Measurements from ENCODE around the gene KRTAP12-3.
"Not testable (repeated sequence)": the region's sequence is repeated elsewhere in the genome, so short reads cannot be mapped to it uniquely, and the experiment has no call there.

Gene KRTAP12-3

GRCh38 chr21:44653656-44654575 lies 3.8 kb upstream of the KRTAP12-3 start:
- DNase-seq, result no peak

DNA sequence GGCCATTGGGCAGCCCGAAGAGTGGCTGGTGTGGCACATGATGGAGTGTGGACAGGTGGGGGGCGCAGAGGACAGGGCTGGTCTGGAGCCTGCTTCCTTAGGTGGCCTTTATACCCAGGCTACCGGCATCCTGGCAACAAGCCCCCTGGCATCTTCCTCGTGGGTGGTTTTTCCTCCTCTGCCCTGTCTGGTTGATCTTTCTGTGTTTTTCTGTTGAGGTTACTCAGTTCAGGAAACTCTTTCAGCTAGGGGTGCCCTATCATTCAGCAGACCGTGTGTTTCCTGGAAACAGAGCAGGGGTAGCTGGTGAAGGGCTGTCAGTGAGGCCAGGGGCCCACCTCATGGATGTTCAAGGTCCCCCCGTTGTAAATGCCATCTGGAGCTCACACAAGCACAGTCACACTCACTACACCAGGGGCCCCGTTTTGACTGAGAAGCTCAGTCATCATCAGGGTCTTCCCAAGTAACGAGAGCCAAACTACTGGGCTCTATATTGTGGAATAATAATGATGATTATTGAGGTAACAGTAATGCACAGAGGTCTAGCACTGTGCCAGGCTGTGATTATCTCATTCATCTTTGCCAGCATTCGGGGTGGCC lies 3.1 kb upstream of the KRTAP12-3 start, which contains the start of gene KRTAP12-4:
TSS of gene KRTAP12-4 (minus strand) at position 84 of the 600 bp plus-strand sequence. CDS start at position 39, 45 bp downstream.
- DNase-seq, result no peak

GRCh38 chr21:44656868-44657267 lies 864 bp upstream of the KRTAP12-3 start:
- no peak for DNase-seq

- no peak for DNase-seq
These were observed 794 bp downstream of the KRTAP12-3 start for GRCh38 chr21:44658541-44658910.

DNA sequence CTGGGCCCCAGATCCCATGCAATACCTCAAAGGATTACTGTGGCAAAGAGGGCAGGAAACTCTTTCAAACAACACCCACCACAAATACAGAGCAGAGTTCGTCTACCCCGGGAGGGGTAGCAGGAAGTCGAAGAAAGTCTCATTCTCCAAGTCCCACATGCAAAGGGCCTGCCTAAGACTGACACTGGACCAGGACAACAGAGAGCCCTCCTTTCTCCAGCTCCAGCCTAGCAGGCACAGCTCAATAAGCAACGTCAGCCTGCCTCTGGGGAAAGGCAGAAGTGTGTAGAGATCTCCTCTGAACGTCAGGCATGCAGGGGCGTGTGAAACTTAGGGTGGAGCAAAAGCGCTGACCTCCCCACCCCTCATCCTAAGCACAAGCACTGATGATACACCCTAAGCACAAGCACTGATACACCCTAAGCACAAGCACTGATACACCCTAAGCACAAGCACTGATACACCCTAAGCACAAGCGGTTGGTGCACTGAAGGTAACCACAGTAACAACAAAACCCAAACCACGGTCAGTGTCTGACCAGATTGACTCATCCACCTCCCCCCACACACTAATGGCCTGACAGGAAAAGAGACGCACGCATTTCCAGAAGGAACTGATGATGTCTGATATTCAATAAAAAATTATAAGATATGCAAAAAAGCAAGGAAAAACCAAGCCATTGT lies 1.3 kb downstream of the KRTAP12-3 start:
- no peak for DNase-seq

GRCh38 chr21:44661567-44661966 lies 3.8 kb downstream of the KRTAP12-3 start:
- not testable (repeated sequence) for DNase-seq

- DNase-seq, result no peak
These were observed 7.0 kb downstream of the KRTAP12-3 start for GRCh38 chr21:44664691-44665090.

- DNase-seq, result no peak
These were observed 8.9 kb downstream of the KRTAP12-3 start, which contains the start of gene KRTAP12-2 for GRCh38 chr21:44666401-44667320. Gene KRTAP12-2, minus strand, starts transcription at chr21:44666927. Its CDS starts 41 bp downstream, at chr21:44666886.

DNA sequence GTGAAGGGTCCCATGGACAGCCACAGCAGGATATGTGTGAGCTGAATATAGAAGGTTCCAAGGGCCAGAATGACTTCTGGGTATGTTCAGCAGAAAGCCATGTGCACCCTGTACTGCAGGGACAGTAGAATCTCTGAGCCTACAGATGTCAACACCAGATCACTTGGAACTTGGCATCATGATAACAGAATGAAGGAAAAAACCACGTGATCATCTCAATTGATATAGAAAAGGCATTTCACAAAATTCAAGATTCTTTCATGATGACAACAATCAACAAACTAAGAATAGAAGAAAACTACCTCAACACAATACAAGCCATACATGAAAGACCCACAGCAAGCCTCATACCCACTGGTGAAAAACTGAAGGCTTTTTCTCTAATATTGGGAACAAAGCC lies 9.9 kb downstream of the KRTAP12-3 start:
- no peak for DNase-seq

GRCh38 chr21:44670642-44671432 lies 13.1 kb downstream of the KRTAP12-3 start:
- DNase-seq, result no peak

GRCh38 chr21:44671911-44672310 lies 14.2 kb downstream of the KRTAP12-3 start:
- DNase-seq, result no peak

GRCh38 chr21:44677881-44678280 lies 20.1 kb downstream of the KRTAP12-3 start:
- DNase-seq, result no peak

DNA sequence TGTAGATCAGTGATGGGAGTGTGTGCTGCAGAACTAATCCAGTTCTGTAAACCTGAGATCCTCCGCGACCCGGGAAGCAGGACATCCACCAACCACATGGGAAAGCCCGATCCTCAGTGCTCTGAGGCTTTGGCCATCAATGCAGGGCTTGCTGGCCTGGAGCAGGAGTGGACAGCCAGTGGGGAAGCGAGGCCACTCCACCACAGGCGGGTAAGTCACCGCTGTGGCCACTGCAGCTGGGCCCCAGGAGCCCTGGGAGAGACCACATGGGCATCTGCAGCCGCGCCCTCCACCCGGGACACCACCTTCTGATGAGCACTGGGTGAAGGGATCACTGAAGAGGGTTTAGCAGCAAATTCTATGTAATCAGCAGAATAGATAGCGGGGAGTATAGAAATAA lies 23.4 kb downstream of the KRTAP12-3 start:
- no peak for DNase-seq

GRCh38 chr21:44681861-44682579 lies 24.3 kb downstream of the KRTAP12-3 start, which contains the start of gene KRTAP12-1:
Gene KRTAP12-1, minus strand, starts transcription at chr21:44682163. Its CDS starts 40 bp downstream, at chr21:44682123.
- DNase-seq, result no peak

DNA sequence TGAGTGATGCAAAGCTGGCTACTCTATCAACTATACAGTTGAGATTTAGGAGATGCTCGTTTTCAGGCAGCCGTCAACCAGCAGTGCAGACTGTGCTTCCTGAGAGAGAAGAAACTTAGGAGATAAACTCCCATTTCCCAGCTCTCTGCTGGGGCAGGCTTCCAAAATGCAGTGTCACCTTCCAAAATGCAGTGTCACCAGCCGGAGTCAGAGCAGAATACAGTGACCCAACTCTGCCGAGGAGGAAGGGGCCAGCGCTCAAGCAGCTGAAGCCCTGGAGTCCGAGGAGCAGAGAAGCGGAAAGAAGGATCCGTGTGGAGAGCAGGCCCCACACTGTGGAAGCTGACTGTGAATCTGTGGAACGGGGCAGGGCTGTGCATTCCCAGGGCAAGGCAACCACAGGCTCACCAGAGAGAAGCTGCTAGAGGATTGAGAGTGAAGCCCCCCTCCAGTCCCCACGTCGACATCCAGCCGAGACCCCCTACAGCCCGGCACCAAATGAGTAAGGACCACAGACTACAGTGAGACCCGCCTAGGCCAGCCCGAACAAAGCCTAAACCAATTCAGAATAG lies 24.9 kb downstream of the KRTAP12-3 start:
- no peak for DNase-seq

- no peak for DNase-seq
These were observed 26.3 kb downstream of the KRTAP12-3 start for GRCh38 chr21:44684077-44684476.

DNA sequence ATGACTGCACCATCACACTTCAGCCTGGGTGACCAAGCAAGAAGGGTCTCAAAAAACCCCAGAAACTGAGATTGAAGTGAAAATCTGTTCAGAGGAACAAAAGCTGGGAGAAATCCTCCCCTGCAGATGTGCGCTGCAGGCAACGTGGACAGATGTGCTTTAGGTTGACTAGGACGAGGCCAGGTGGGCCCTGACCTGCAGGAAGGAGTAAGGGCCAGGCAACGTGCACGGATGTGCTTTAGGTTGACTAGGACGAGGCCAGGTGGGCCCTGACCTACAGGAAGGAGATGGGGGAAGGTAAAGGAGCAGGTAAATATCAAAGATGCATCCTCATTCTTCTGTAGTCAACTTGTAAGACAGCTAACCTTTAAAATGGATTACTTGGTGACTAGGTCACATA lies 26.8 kb downstream of the KRTAP12-3 start:
- DNase-seq, result no peak

- DNase-seq, result not testable (repeated sequence)
These were observed 27.3 kb downstream of the KRTAP12-3 start for GRCh38 chr21:44685050-44685449.

DNA sequence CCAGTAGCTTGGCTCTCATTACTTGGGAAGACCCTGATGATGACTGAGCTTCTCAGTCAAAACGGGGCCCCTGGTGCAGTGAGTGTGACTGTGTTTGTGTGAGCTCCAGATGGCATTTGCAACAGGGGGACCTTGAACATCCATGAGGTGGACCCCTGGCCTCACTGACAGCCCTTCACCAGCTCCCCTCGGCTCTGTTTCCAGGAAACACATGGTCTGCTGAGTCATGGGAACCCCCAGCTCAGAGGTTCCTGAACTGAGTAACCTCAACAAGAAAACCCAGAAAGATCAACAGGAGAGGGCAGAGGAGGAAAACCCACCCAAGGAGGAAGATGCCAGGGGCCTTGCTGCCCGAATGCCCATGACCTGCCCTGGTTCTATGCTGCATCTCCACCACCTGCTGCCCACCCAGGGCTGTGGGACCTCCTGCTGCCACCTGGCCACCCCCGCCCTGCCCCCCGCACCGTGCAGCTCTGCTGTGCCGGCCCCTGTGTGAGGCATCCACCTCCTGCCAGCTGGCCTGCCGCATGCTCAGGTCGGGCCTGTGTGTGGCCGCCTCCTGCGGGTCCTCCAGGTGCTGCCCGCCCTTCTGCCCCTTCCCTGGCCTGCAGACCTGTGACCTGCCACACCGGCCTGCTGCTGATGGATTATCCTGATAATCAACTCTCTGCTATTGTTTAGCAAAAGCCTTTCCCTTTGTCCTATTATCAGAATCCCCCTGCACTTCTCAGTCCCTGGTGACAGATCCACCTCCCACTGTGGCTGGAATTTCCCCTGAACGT lies 28.5 kb downstream of the KRTAP12-3 start:
- DNase-seq, result no peak
